GM19372 (cell line): ENCODE measurements around the gene SALL3.
A peak's percentile ranks its signal among the peaks of the same experiment; 100 is the strongest.

Experiments used
- ATAC-seq: cut with Tn5 transposase; IDR thresholded peaks from one replicate; pipeline ENCODE4 v1.9.1; 2021; ENCODE audit warnings: mild to moderate bottlenecking, low read depth, moderate library complexity; ENCODE audit not compliant: unreplicated experiment

The SALL3 gene

DNA sequence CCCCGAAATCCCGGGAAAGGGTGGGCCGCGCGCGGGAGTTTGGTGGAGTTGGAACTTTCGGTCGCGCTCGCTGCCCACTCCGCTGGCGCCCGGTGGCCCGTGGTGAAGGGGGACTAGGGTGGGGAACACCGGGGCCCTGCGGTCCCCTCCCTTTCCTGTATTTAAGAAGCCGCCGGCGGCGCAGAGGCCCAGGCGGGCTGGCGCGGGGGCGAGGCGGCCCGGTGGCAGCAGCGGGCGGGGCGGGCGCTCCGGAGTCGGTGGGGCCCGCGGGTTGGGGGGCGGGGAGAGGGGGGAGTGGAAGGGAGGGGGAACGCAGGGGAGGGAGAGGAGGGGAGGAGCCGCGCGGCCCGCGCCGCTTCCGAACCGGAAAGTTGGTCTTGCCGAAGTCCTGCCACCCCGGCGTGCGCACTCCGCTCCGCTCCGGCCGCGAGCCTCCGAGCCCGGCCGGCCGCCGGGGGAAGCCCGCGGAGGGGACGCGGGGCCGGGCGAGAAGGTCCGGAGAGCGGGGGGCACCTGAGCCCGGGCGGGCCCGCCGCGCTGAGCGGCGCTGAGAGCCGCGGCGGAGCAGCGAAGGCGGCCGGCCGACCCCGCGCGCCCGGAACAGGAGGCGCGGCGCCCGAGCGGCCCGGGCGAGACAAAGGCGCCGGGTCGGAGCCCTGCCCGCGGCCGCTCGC, 425 bp upstream of the SALL3 start:
- ATAC-seq, result no peak

DNA sequence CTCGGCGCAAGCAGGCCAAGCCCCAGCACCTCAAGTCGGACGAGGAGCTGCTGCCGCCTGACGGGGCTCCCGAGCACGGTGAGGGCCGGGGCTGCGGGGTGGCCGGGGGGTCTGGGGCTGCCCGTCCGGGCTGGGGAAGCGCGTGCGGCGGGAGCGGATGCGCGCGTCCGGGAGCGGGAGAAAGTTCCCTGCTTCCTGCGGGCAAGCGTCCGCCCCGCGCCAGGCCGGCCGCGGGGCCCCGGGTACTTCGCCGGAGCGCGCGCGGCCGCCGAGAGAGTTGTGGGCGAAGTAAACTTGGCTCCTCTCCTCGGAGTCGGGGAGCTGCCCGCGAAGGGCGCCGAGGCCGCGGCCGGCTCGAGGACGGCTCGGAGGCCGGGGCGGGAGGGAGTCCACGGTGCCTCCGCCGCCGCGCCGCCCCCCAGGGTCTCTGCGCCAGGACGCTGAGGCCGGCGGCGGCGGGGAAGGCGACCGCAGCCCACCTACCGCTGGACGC, 707 bp downstream of the SALL3 start:
- no peak for ATAC-seq

DNA sequence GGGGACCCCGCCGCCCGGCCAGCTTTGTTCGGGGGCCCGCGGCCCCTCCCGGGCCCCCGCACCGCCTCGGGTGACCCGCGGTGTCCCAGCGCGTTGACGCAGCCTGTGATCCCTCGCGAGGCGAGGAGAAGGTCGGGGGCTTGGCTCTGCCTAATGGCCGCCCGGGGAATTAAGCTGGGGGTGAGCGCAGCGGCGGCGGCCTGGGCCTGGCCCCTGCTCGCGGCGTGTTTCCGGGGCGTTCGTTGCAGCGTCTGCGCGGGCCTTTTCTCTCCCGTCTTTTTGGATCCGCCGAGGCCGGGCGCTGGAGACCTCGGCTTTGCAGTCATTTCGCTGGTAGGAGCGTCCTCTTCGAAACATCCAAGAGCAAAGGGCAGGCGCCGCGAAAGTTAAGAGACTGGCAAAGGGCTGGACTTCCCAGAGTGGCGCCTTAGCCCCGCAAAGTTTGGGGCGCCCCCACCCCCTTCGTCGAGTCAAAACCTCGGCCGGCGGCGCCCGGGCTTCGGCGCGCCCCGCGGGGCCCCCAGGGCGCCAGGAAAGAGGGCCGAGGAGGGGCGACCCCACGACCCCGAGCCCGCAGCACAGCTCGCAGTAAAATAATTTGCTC, 1.3 kb downstream of the SALL3 start:
- ATAC-seq, result no peak

DNA sequence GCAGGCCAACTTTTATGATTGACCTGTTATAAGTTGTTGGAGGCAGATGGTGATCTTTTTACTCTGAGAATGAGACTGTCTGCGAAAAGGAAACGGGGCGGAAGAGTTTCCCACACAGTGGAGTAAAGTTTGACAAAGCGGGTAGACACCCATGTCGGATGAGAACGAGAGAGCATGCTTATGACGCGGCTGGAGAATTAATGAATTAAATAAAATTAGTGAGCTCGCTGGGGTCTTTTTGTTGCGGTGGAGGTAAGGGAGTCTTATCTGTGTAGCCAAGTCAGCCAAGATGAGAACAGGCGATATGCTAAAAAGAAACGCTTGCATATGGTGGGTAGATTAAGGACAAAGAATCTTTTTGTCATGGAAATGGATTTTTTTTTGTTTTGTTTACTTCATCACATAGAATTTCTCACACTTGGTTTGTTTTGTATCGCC, 1.8 kb downstream of the SALL3 start:
- no peak for ATAC-seq

DNA sequence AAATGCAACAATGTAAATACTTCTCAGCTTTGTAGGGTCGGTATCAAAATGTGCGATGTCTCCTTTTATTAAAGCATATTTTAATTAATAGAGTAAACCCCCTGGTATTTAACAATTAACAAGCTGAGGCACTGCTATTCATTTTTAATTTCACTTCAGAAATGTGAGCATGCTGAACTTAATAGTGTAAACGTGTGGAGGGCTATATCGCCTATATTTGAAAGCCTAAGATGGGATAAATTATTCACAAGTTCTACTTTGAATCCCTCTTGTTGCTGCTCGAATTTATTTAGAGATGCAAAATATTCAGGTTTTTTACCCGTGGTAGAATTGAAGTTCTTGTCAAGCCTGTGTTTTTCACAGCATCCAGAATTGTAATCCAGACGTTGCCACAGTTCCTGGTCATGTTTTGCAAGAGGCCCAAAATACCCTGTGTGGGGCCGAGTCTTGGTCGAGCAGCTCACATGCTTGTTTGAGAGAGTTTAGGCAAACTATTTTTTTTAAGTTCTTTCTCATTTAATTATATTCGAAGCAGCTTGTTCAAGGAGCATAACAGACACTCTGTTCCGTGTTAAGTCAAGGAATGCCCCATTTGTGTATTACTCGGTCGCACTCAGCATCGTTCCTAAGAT, 2.5 kb downstream of the SALL3 start:
- no peak for ATAC-seq

DNA sequence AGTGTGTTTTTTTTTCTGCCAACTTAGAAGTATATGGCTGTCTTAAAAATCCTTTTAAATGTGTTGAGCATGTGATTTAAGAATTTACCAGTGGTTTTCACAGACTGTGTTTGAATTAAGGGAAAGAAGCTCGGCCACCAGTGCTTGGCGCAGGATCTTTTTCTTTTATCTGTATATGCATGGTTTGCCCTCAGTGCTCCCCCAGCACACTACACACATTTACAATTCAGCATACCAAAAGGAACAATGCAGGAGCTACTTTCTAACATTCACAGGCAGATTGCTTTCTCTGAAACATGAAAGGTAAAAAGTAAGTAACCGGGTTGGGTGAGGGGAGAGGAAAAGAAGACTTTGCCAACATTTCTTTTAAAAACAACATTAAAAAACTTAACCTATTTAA, 3.9 kb downstream of the SALL3 start:
- no peak for ATAC-seq

DNA sequence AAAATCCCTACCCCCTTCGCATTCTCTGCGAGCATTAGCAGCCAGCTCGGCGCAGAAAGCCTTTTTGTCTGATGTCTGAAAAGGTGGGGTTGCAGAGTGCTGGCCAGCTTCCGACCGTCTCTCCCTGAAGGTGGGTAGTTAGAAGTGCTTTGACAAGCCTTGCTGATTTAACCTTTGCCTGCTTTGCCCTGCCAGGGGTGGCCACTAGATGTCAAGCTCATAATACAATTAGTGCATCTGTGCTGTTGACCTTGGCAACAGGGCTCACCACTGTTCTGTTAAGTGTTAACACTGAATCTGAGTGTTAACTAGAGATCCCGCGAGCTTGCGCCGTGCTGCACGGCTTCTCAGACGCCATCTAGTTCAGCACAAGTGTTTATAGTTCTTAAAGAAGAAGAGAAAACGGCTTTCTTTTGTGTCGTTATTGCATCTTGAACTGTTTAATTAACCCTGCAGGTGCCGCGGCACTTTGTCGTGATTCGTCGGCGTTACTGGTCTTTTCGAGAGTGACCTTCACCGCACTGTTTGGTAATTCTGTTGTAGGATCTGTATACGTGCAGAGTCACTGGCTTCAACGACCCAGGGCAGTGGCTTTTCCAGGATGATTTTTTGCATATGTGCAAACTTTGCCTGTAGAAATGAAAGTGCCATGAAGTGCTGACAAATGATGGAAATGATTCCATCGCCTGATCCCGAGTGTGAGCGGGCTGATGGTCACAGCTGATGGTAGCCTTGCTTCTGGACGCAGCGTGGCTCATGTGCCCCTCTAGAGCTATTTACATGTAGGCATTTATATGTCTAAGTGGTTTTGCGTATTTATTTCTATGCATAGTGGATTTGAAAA, 5.5 kb downstream of the SALL3 start:
- ATAC-seq, result peak; percentile 73

DNA sequence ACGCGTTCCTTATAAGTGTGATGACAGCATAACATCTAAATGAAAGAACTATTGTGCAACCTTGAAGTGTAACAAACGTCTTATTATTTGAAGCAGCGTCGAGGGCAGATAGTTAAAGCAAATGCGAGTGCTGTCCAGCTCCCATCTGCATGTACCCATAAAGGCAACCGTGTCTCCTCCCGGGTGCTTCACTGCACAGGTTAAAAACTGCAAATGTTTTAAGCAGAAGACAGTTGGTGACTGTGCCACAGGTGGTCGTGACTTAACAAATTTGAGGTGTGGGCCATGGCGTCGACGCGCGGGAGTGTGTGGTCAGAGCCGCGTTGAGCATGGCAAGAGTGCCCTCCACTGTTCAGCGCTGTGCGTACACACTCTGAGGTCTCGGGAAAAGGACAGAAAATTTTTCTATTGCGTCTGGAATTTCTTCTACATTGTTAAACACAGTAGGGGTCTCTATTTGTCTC, 6.4 kb downstream of the SALL3 start:
- ATAC-seq, result no peak

DNA sequence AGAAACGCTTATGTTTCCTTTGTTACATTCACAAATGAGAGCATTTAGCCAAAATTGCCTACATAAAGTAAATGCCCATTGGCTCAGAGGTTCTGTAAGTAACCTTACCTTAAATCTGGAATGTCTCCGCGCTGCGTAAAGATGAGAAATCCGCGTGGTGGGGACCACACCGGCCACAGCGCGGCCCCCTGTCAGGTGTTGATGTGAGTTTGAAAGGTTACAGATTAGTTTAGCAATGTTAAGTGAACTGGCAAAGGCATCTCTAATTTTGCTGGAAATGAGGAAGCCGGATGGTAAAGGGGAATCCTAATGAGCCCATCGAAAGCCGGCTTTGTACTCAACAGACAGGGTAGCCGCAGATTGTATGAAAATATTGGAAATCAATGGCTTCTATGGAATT, 11.8 kb downstream of the SALL3 start:
- no peak for ATAC-seq

DNA sequence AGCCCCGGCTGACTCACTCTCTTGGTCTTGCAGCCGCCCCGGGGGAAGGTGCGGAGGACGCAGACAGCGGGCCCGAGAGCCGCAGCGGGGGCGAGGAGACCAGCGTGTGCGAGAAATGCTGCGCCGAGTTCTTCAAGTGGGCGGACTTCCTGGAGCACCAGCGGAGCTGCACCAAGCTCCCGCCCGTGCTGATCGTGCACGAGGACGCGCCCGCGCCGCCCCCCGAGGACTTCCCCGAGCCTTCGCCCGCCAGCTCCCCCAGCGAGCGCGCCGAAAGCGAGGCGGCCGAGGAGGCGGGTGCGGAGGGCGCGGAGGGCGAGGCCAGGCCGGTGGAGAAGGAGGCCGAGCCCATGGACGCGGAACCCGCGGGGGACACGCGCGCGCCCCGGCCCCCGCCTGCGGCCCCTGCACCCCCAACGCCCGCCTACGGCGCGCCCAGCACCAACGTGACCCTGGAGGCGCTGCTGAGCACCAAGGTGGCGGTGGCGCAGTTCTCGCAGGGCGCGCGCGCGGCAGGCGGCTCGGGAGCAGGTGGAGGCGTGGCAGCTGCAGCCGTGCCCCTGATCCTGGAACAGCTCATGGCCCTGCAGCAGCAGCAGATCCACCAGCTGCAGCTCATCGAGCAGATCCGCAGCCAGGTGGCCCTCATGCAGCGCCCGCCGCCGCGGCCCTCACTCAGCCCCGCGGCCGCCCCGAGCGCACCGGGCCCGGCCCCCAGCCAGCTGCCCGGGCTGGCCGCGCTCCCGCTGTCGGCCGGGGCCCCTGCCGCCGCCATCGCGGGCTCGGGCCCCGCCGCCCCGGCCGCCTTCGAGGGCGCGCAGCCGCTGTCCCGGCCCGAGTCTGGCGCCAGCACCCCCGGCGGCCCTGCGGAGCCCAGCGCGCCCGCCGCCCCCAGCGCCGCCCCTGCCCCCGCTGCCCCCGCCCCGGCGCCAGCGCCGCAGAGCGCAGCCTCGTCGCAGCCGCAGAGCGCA, 12.7 kb downstream of the SALL3 start:
- ATAC-seq, result no peak

DNA sequence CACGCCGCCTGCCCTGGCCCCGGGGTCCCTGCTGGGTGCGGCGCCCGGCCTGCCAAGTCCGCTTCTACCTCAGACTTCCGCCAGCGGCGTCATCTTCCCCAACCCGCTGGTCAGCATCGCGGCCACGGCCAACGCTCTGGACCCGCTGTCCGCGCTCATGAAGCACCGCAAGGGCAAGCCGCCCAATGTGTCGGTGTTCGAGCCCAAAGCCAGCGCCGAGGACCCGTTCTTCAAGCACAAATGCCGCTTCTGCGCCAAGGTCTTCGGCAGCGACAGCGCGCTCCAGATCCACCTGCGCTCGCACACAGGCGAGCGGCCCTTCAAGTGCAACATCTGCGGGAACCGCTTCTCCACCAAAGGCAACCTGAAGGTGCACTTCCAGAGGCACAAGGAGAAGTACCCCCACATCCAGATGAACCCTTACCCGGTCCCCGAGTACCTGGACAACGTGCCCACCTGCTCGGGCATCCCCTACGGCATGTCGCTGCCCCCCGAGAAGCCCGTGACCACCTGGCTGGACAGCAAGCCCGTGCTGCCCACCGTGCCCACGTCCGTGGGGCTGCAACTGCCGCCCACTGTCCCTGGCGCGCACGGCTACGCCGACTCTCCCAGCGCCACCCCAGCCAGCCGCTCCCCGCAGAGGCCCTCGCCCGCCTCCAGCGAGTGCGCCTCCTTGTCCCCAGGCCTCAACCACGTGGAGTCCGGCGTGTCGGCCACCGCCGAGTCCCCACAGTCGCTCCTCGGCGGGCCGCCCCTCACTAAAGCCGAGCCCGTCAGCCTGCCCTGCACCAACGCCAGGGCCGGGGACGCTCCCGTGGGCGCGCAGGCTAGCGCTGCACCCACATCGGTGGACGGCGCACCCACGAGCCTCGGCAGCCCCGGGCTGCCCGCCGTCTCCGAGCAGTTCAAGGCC, 13.7 kb downstream of the SALL3 start:
- no peak for ATAC-seq

DNA sequence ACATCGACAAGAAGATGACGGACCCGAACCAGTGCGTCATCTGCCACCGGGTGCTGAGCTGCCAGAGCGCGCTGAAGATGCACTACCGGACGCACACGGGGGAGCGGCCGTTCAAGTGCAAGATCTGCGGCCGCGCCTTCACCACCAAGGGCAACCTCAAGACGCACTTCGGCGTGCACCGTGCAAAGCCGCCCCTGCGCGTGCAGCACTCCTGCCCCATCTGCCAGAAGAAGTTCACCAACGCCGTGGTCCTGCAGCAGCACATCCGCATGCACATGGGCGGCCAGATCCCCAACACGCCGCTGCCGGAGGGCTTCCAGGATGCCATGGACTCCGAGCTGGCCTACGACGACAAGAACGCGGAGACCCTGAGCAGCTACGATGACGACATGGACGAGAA, 14.4 kb downstream of the SALL3 start:
- no peak for ATAC-seq

DNA sequence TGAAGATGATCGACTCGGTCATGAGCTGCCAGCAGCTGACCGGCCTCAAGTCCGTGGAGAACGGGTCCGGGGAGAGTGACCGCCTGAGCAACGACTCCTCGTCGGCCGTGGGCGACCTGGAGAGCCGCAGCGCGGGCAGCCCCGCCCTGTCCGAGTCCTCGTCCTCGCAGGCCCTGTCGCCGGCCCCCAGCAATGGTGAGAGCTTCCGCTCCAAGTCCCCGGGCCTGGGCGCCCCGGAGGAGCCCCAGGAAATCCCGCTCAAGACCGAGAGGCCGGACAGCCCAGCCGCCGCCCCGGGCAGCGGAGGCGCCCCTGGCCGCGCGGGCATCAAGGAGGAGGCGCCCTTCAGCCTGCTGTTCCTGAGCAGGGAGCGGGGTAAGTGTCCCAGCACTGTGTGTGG, 14.9 kb downstream of the SALL3 start:
- ATAC-seq, result no peak

DNA sequence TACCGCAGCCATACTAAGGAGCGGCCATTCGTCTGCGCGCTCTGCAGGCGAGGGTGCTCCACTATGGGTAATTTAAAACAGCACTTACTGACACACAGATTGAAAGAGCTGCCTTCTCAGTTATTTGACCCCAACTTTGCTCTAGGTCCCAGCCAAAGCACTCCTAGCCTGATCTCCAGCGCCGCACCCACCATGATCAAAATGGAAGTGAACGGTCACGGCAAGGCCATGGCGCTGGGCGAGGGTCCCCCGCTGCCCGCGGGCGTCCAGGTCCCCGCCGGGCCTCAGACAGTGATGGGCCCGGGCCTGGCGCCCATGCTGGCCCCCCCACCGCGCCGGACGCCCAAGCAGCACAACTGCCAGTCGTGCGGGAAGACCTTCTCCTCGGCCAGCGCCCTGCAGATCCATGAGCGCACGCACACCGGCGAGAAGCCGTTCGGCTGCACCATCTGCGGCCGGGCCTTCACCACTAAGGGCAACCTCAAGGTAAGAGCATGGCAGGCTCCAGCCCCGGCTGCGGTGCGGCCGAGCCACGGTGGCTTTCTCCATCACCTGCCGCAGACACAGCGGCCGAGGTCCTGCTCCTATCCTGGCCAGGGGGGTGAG, 15.5 kb downstream of the SALL3 start:
- no peak for ATAC-seq

DNA sequence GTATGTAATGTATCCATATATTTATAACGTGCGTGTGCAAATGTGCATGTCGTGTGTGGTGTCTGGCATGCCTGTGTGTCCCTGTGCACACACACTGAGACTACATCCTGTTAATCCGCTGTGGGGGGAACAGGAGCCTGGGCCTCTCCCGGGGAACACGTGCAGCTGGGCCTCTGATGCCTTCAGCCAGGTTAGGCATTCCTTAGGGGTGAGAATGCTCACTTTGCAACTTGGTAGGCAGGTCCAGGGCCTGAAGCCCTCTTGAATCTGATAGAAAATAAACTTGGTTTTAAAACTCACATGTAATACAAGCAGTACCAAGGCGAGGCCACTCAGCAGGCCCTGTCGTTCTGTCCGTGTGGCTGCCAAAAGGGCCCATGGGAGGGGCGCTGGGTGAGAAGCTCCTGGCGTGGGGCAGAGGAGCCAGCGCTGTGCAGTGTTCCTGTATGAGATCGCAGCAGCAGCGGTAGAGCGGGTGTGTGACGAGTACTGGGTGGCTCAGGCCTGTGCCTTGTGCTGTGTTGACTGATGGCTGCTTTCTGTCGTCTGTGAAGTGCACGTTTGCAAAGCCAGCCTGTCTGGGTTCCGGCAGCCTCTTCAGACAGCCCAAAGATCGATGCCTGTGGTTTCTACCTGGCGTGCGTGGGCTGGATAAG, 16.2 kb downstream of the SALL3 start:
- ATAC-seq, result no peak

DNA sequence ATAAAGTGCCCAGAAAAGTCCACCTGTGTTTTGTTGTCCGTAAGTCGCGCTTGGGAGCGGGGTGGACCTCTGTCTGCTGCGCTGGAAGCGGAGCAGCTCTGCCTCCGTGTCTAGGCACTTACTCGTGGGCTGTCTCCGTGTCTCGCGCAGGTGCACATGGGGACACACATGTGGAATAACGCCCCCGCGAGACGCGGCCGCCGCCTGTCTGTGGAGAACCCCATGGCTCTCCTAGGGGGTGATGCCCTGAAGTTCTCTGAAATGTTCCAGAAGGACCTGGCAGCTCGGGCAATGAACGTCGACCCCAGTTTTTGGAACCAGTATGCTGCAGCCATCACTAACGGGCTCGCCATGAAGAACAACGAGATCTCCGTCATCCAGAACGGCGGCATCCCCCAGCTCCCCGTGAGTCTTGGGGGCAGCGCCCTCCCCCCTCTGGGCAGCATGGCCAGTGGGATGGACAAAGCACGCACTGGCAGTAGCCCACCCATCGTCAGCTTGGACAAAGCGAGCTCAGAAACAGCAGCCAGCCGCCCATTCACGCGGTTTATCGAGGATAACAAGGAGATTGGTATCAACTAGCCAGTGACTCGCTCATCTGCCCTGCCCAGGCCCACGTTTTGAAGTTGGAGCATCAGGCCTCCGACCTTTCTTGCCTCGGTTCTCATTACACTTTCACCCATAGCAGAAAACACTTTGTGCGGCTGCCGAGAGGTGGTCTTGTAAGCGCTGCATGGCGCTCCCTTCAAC, 17.3 kb downstream of the SALL3 start:
- ATAC-seq, result no peak
